ENCODE data around the gene RHEB.
"Not testable (repeated sequence)": the region's sequence is repeated elsewhere in the genome, so short reads cannot be mapped to it uniquely, and the experiment has no call there.

Gene RHEB

GRCh38 chr7:151519765-151520418, at the start of gene RHEB:
Gene RHEB (minus strand): TSS chr7:151519895. CDS start chr7:151519511, 384 bp downstream.
- DNase-seq: peak; percentile 99

DNA sequence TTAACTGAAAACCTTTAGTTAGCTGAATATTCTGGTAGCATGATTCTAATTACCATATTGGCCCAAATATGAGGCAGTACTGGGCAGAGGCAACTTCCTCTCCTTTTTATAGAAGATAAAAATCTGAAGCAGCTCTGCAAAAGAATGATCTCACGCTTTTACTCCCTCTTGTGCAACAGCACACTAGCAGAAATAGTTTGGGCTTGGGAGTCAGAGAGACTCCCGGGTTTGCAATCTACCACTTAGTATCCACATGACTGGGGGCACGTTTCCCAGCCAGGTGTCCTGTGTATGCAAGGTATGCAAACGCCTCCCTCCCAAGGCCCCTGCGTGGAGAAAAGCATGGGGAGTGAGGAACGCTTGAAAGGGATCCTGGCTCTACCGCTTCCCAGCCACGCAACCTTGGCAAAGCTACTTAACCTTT, 47.2 kb upstream of the RHEB start:
- DNase-seq: no peak

- no peak for DNase-seq
Measured at GRCh38 chr7:151565541-151565940, 45.8 kb upstream of the RHEB start.

- no peak for DNase-seq
Measured at GRCh38 chr7:151560243-151560642, 40.5 kb upstream of the RHEB start.

DNA sequence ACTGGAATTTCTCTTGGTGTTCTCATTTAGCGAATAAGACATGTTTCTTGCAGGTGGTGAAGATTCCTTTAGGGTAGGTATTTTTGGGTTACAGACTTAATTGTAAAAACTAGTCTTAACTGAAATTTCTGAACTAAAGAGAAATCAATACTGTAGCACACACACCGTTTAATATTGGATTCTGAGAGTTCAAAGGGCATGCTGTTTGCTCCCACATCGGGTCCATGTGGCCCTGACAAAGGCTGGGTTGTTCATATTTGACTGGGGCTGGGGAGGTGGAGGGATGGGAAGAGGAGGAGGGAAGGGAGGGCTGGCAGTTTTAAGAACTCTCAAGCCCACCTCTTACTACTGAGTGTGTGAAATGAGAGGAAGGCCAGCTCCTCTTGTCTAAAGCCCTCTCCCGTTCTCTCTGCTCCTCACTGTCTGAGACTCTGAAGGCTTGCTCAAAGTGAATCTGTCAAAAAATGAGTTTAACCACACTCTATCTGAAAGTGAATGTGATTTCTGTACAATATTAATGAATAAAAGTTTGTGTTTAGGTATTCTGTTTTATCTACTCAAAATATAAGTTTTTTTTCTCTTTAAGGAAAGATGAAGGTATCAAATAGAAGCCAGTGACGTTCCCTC, 40.0 kb upstream of the RHEB start:
- no peak for DNase-seq

DNA sequence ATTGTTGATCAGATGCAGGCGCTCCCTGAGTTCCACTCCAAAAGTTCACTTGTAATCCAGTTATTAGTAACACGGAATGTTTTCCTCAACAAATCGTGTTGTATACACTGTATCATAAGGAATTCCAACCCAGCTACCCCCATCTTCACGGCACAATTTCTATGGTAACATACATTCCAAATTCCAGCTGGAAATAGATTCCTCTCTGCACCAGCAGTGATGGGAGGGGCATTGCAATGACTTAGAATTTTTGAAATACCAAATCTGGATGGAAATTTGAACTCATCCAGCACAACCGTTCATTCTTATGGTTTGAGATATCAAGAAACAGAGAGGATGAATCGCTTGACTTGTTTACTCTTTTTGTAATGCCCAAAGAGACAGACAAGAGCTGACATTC, 38.9 kb upstream of the RHEB start:
- no peak for DNase-seq

GRCh38 chr7:151556592-151556991, 36.9 kb upstream of the RHEB start:
- DNase-seq: no peak

DNA sequence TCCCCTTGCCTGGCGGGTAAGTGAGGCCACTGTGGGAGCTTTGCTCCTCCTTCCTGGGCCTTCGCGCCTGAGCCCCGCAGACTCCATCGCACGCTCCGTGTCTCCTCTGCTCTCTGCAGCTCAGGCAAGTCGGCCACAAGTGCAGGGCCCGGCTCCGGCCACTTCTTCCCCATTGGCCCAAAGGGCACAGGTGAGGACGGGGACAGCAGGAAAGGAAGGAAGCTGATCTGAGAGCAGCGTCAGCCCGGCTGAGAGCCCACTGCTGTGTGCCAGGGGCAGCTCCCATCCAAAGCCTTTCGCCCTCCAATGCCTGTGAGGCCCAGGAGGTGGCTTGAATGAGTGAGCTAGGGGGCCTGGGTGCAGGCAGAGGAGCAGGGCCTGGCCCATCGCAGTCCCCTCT, 33.7 kb upstream of the RHEB start:
- DNase-seq: no peak

DNA sequence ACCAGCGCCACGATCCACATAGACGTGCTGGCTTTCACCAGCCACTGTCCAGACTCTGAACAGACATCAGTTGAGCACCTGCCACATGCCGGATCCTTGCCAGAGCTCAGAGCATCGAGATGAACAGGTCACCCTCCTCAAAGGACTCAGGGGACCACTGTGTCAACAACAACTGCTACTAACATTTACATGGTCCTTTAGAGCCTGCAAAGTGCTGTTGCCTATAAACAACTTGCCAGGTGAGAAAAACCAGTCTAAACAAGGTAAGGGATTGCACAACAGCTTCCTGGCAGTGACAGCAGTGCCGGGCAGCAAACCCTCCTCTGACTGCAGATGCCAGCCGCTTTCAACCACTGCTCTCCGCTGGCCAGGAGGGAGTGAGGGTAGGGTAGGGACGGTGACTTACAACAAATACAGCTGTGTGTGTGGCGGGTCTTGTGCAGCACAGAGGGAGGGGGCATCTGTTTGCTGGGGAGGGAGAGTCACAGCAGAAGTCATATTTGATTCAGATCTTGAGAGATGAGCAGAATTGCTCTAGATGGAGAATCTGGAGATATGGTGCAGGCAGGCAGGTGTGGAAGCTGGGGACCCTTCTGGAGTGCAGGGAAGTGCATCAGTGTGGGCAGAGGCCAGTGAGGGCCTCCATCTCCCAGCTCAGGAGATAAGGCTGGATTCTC, 32.8 kb upstream of the RHEB start:
- peak; percentile 82 for DNase-seq

- DNase-seq: peak; percentile 42
Measured at GRCh38 chr7:151551820-151552219, 32.1 kb upstream of the RHEB start.

DNA sequence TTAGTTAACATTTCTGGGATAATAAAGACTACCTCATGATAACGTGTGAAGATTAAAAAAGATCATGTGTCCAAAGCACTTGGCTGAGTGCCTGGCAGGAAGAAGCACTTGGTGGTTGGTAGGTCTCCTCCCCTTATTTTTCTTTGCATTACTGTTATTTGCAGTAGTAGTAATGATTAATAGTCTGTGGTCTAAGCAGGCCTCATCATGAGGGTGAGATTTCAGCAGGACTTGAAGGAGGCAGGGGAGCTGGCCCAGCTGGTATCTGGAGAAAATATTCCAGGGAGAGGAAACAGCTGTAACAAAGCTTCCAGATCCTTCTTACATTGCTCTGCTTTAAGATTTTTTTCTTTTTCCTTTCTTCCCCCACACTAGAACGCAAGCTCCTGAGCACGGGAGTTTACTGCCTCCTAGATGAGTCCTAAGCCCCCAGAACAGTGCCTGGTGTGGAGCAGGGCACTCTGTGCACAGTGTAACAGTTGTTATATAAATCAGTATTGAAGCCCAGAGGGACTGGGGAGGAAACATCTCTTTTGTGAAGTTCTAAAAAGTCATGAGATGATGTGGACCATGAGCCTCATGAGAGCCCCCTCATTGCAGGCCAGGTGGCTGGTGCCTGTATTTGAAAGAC, 31.1 kb upstream of the RHEB start:
- DNase-seq: peak; percentile 36

GRCh38 chr7:151549644-151550043, 29.9 kb upstream of the RHEB start:
- DNase-seq: no peak

GRCh38 chr7:151549083-151549482, 29.4 kb upstream of the RHEB start:
- no peak for DNase-seq

DNA sequence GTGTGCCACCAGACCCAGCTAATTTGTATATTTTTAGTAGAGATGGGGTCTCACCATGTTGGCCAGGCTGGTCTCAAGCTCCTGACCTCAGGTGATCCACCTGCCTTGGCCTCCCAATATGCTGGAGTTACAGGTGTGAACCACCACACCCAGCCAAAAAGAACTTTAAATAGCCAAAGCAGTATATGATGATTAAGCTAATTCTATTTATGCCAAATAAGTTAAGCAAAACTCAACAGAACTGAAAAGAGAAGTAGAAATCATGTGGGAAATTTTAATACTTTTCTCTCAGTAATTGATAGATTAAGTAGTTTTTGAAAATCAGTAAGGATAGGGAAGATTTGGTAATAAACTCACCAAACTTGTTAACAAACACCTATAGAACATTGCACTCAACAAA, 24.5 kb upstream of the RHEB start:
- DNase-seq: no peak

DNA sequence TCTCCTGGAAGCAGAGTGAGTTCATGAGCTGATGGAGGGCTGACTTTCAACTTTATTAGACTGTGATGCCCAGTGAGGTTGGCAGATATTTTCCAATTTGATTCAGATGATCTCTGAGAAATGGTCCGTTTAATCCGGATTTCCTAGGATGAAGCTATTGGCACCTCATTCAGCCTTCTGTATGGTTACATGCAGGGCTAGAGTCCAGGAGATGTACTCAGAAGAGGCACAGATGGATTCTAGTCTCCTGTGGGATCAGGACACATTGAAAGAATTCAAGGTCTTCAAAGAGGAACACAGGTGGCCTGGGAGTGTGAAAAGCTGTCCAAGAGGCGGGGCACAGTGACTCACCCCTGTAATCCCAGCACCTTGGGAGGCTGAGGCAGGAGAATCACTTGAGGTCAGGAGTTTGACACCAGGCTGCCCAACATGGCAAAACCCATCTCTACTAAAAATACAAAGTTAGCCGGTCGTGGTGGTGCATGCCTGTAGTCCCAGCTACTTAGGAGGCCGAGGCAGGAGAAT, 23.0 kb upstream of the RHEB start:
- no peak for DNase-seq

- DNase-seq: no peak
Measured at GRCh38 chr7:151541709-151542499, 22.2 kb upstream of the RHEB start.

DNA sequence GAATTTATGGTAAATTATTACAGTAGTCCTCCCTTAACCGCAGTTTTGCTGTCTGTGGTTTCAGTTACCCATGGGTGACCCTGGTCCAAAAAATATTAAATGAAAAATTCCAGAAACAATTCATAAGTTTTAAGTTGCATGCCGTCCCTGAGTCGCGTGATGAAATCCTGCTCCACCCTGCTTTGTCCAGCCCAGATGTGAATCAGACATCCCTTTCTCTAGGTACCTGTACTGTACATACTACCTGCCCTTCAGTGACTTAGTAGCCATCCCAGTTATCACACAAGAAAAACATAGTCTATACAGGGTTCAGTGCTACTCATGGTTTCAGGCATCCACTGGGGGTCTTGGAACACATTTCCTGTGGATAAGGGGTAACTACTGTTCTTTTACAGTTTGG, 20.5 kb upstream of the RHEB start:
- DNase-seq: no peak

GRCh38 chr7:151539088-151539671, 19.5 kb upstream of the RHEB start:
- DNase-seq: peak; percentile 46

DNA sequence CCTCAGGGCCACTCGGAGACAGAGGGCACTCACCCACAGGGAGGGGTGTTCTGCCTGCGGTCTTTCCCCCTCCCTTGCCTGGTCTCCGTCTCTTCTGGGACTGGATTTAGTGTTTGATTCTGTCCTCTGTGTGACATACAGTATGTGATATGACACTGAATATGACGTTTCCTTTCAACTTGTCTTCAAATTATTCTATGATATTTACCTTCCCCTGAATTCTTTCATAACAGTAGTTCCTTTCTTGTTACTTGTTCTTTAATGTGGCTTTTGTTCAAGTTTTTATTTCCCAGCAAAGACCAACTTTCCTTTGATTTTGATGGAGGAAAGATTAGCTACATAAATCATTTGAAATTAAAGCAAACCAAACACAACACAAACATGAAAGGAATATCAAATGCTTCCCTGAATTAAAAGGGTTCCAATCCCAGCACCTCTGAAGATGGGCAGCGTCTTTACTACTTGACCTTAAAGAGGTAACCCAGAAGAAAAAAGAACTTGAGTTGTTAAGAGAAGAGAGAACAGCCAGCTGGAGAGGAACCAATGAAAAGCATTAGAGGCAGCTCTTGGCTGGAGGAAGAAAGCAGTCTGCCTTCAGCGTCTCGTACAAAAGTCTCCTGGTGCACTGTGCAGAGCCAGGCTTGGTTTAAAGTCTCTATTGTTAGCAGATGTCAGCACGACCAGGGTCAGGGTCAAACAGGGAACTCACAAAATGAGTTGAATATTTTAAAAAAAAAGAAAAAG, 18.3 kb upstream of the RHEB start:
- DNase-seq: no peak

DNA sequence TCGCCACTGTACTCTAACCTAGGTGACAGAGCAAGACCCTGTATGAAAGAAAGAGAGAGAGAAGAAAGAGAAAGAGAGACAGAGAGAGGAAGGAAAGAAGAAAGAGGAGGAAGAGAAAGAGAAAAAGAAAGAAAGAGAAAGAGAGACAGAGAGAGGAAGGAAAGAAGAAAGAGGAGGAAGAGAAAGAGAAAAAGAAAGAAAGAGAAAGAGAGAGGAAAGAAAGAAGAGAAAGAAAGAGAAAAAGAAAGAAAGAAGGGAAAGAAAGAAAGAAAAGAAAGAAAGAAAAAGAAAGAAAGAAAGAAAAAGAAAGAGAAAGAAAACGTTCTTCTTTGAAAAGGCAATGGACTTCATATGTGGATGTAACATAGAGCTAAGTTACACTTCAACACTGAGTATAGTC, 16.5 kb upstream of the RHEB start:
- not testable (repeated sequence) for DNase-seq

- no peak for DNase-seq
Measured at GRCh38 chr7:151529842-151530241, 10.1 kb upstream of the RHEB start.

DNA sequence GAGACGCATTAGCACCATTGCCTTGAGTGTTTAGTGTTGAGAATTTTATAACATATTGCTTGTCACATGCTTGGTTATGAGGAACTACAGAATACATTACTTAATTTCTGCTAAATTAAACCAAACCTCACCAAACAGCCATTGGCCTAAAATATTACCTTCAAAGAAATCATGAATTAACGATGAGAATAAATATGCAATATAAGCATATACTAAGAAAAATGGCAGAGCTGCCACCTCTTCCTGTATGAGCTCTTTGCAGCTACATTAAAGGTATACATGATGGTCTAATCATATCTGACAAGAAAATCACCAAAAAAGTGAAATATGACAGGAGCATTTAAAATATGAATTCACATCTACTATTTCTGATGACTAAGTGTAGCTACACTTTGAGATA, 5.2 kb upstream of the RHEB start:
- no peak for DNase-seq

All from NCI-H69 (cell line).